Upper lobe of left lung (tissue), 6 donors: ENCODE results near the gene ROBO1. TPM values are rescaled to one million over a fixed set of nuclear protein-coding genes. Genes with fewer than 3 reads are reported as not detected.

Experiments used
- ATAC-seq, 2 donors: fragments of 200-7000 bp; cut with Tn5 transposase; one replicate each; pipeline ENCODE4 v1.9.1; 2022; ENCODE audit warnings: mild to moderate bottlenecking in 2 of 2, moderate library complexity in 2 of 2; ENCODE audit not compliant: low FRiP score in 2 of 2
- DNase-seq, 2 donors: peaks; one replicate each; pipeline ENCODE4 v3.0.0-alpha.2; 2019 to 2020
- H3K27ac ChIP-seq, 4 donors: fragments of 200-600 bp; sonication (generic); one replicate each; pipeline ENCODE4 v1.5.1; 2016 to 2019
- H3K27me3 ChIP-seq, 4 donors: fragments of 200-600 bp; sonication (generic); one replicate each; pipeline ENCODE4 v1.5.1; 2017 to 2019
- H3K36me3 ChIP-seq, 4 donors: fragments of 200-600 bp; sonication (generic); one replicate each; pipeline ENCODE4 v1.5.1; 2016 to 2019
- H3K4me1 ChIP-seq, 4 donors: fragments of 200-600 bp; sonication (generic); one replicate each; pipeline ENCODE4 v1.5.1; 2018 to 2019
- H3K4me3 ChIP-seq, 4 donors: fragments of 200-600 bp; sonication (generic); one replicate each; pipeline ENCODE4 v1.5.1; 2017 to 2019; ENCODE audit warnings: mild to moderate bottlenecking in 2 of 4, moderate library complexity in 1 of 4
- H3K9me3 ChIP-seq, 4 donors: fragments of 200-600 bp; sonication (generic); one replicate each; pipeline ENCODE4 v1.5.1; 2018 to 2019
- CTCF ChIP-seq, 6 experiments: fragments of 450-650 bp in 4 of 6; fragments of 200-600 bp in 2 of 6; sonication (generic) in 2 of 6; IDR thresholded peaks; one replicate each; pipeline ENCODE4 v1.5.1; 2016 to 2019; ENCODE audit warnings: antibody characterized with exemption in 6 of 6
- EP300 ChIP-seq, 4 donors: sonication (generic); formaldehyde crosslinking; IDR thresholded peaks; one replicate each; pipeline ENCODE4 v1.5.1; 2017; ENCODE audit warnings: antibody characterized with exemption in 4 of 4, control low read depth in 2 of 4
- POLR2A ChIP-seq, 4 donors: fragments of 450-650 bp; IDR thresholded peaks; one replicate each; pipeline ENCODE4 v1.5.1; 2016 to 2017; ENCODE audit warnings: antibody characterized with exemption in 4 of 4, mild to moderate bottlenecking in 2 of 4
- POLR2AphosphoS5 ChIP-seq, 2 donors: sonication (generic); formaldehyde crosslinking; IDR thresholded peaks; one replicate each; pipeline ENCODE4 v1.5.1; 2017; ENCODE audit warnings: antibody characterized with exemption in 2 of 2
- WGBS, 2 donors: methylation state at CpG; one replicate each; pipeline ENCODE4 v1.1.5; 2017 to 2018; 5-methylcytosine and 5-hydroxymethylcytosine counted together
- total RNA-seq, 6 donors: library from RNA; depleted of rRNA in 4 of 6; stranded (reverse); fragments of >200 nt in 4 of 6; gene quantifications; one replicate each; pipeline versions ENCODE4 v1.1.0 to v1.2.1, GENCODE V29; 2016 to 2021
- donor health status: DM: no; HTN: no; CAD: no; lungs with moderate emphysema.
- donor health status: DM: no; HTN: yes; CAD: no; lungs with severe emphysema.

The ROBO1 gene
- total RNA-seq, 6 donors from 2014 or later, result 10.5 to 29.0 (median 18.0) TPM

GRCh38 chr3:78957456-78957855 lies 810.3 kb downstream of the ROBO1 start:
- WGBS, 2 donors, result 74 to 76% methylated on average over 5 of the region's 5 CpGs
- Histone ChIP-seq H3K27me3 (no peaks in the 10 kb centered on the region), H3K36me3 (no peaks in the 10 kb centered on the region), H3K4me1 (no peaks in the 10 kb centered on the region), H3K9me3 (no peaks in the 10 kb centered on the region), H3K27ac (no peak overlapping the region), H3K4me3 (no peak overlapping the region)
- no peak for DNase-seq
- ATAC-seq, result no peak
- TF ChIP-seq EP300 (IDR thresholded peaks at IDR 0.05) (no peak), POLR2AphosphoS5 (IDR thresholded peaks at IDR 0.05) (no peak), POLR2A (IDR thresholded peaks at IDR 0.05) (no peak), CTCF (IDR thresholded peaks at IDR 0.05) (no peak)

DNA sequence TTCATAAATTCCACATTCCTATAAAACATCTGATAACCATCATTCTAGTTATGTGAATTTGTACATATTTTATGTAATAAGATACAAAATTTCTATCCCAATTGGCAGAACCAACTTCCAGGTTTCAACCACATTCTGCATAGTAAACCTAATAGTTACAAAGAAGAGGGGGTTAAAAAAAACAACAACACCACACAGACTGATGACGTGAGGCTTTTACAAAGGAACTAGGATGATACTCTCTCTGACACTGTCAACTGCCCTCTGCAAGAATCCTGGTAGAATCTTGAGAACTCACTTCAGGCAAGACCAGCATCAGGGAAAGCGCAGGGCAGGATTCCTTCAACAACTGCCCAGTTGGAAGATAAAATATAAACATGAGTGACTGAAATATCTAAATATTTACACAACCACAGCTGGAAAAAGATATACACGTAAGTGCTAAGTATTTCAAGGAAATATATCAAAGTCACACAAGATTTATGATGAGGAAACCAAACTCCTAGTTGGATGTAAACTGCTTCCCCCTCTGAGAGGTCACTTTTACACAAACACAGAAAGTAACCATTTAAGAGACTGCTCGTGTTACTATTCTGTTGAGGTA lies 816.4 kb downstream of the ROBO1 start:
- Histone ChIP-seq H3K9me3 (no peaks in the 10 kb centered on the region), H3K4me1 (no peaks in the 10 kb centered on the region), H3K36me3 (no peaks in the 10 kb centered on the region), H3K27me3 (no peaks in the 10 kb centered on the region), H3K4me3 (no peak overlapping the region), H3K27ac (no peak overlapping the region)
- DNase-seq (no peak), ATAC-seq (no peak)
- WGBS, 2 donors, result 35 to 39% methylated on average over 4 of the region's 4 CpGs
- TF ChIP-seq CTCF (IDR thresholded peaks at IDR 0.05) (no peak), POLR2A (IDR thresholded peaks at IDR 0.05) (no peak), POLR2AphosphoS5 (IDR thresholded peaks at IDR 0.05) (no peak), EP300 (IDR thresholded peaks at IDR 0.05) (no peak)

DNA sequence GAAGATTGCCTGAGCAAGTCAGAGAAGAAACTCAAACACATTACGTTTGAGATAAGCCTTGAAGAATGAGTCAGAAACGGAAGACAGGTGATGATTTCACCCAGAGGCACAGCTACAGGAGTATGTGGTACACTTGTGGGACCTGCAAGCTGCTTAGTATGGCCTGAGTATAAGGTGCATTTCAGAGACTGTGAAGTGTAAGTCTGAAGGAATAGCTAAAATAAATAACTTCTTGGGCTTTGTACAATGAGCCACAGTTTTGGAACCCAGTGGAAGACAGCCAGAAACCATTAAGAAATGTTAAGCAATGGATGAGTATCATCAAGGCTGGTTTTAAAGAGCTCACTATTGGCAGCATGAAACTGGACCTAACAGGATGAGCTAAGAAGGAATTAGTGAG lies 826.2 kb downstream of the ROBO1 start:
- no peaks in the 10 kb centered on the region for H3K36me3 ChIP-seq
- no peak overlapping the region for H3K27ac ChIP-seq
- 65 to 67% methylated on average over 2 of the region's 2 CpGs for WGBS, 2 donors
- no peaks in the 10 kb centered on the region for H3K4me1 ChIP-seq
- DNase-seq (no peak), ATAC-seq (peak; percentile 66 to 71)
- no peak for TF ChIP-seq POLR2A (IDR thresholded peaks at IDR 0.05)
- TF ChIP-seq CTCF (IDR thresholded peaks at IDR 0.05), result no peak
- TF ChIP-seq EP300 (IDR thresholded peaks at IDR 0.05), result no peak
- TF ChIP-seq POLR2AphosphoS5 (IDR thresholded peaks at IDR 0.05), result no peak
- H3K9me3 ChIP-seq, result no peaks in the 10 kb centered on the region
- no peak overlapping the region for H3K4me3 ChIP-seq
- no peaks in the 10 kb centered on the region for H3K27me3 ChIP-seq

- no peak overlapping the region for H3K4me3 ChIP-seq
- H3K4me1 ChIP-seq, result no peaks in the 10 kb centered on the region
- H3K36me3 ChIP-seq, result no peaks in the 10 kb centered on the region
- ATAC-seq, result no peak
- H3K27me3 ChIP-seq, result no peaks in the 10 kb centered on the region
- no peak for DNase-seq
- TF ChIP-seq CTCF (IDR thresholded peaks at IDR 0.05) (no peak), POLR2AphosphoS5 (IDR thresholded peaks at IDR 0.05) (no peak), POLR2A (IDR thresholded peaks at IDR 0.05) (no peak), EP300 (IDR thresholded peaks at IDR 0.05) (no peak)
- no peak overlapping the region for H3K27ac ChIP-seq
- no peaks in the 10 kb centered on the region for H3K9me3 ChIP-seq
- 89 to 90% methylated on average over 4 of the region's 4 CpGs for WGBS, 2 donors
These were observed 827.2 kb downstream of the ROBO1 start for GRCh38 chr3:78940626-78941025.

GRCh38 chr3:78940128-78940527 lies 827.7 kb downstream of the ROBO1 start:
- WGBS, 2 donors, result 69 to 76% methylated on average over 2 of the region's 2 CpGs
- Histone ChIP-seq H3K36me3 (no peaks in the 10 kb centered on the region), H3K27ac (no peak overlapping the region), H3K27me3 (no peaks in the 10 kb centered on the region), H3K4me3 (no peak overlapping the region), H3K4me1 (no peaks in the 10 kb centered on the region), H3K9me3 (no peaks in the 10 kb centered on the region)
- DNase-seq (no peak), ATAC-seq (no peak)
- TF ChIP-seq POLR2A (IDR thresholded peaks at IDR 0.05) (no peak), CTCF (IDR thresholded peaks at IDR 0.05) (no peak), POLR2AphosphoS5 (IDR thresholded peaks at IDR 0.05) (no peak), EP300 (IDR thresholded peaks at IDR 0.05) (no peak)
